ENCODE data around the gene IL1RAPL1. TPM values are rescaled to one million over a fixed set of nuclear protein-coding genes. Genes with fewer than 3 reads are reported as not detected.
A peak's percentile ranks its signal among the peaks of the same experiment; 100 is the strongest.

The IL1RAPL1 gene
- total RNA-seq, 1 donor from 2014 or later = not detected

- TF ChIP-seq, protein P1, sequence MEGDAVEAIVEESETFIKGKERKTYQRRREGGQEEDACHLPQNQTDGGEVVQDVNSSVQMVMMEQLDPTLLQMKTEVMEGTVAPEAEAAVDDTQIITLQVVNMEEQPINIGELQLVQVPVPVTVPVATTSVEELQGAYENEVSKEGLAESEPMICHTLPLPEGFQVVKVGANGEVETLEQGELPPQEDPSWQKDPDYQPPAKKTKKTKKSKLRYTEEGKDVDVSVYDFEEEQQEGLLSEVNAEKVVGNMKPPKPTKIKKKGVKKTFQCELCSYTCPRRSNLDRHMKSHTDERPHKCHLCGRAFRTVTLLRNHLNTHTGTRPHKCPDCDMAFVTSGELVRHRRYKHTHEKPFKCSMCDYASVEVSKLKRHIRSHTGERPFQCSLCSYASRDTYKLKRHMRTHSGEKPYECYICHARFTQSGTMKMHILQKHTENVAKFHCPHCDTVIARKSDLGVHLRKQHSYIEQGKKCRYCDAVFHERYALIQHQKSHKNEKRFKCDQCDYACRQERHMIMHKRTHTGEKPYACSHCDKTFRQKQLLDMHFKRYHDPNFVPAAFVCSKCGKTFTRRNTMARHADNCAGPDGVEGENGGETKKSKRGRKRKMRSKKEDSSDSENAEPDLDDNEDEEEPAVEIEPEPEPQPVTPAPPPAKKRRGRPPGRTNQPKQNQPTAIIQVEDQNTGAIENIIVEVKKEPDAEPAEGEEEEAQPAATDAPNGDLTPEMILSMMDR (conservative IDR thresholded peaks at IDR 0.05; ENCODE audit: low read depth, low read length) = no peak
- no peak overlapping the region for H3K4me3 ChIP-seq (ENCODE audit: low read depth, low read length)
Observed at GRCh38 chrX:28613558-28613957, 26.3 kb downstream of the IL1RAPL1 start.

GRCh38 chrX:28625223-28625622 is 38.0 kb downstream of the IL1RAPL1 start:
- H3K4me3 ChIP-seq (ENCODE audit: low read depth, low read length) = no peak overlapping the region
- DNase-seq (ENCODE audit: low read depth) = no peak
- TF ChIP-seq, protein P1 (conservative IDR thresholded peaks at IDR 0.05; ENCODE audit: low read depth, low read length) = no peak

More at GRCh38 chrX:28613558-28613957, 26.3 kb downstream of the IL1RAPL1 start:
- no peak for DNase-seq (ENCODE audit: low read depth)

DNA sequence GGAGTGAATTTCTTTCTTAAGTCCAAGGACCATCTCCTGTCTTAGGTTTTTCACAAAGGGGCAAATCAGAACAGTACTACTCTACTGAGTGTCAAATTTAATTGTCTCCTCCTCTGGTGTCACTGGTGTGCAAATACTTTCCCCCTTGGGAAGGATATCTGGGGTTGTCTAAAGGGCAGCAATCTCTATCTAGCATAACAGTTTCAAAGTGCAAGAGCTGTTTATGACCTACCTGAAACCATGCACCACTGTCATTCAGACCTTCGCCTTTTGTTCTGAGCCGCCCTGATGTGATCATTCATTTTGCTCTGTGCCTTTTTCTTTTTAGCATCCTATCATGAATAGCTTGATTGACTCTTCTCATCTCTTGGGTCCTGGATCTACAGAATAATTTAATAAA is 39.3 kb downstream of the IL1RAPL1 start:
- TF ChIP-seq, protein P1 (conservative IDR thresholded peaks at IDR 0.05; ENCODE audit: low read depth, low read length) = no peak
- no peak for DNase-seq (ENCODE audit: low read depth)
- H3K4me3 ChIP-seq (ENCODE audit: low read depth, low read length) = no peak overlapping the region

- no peak overlapping the region for H3K4me3 ChIP-seq (ENCODE audit: low read depth, low read length)
- TF ChIP-seq, protein P1 (conservative IDR thresholded peaks at IDR 0.05; ENCODE audit: low read depth, low read length) = no peak
- peak; percentile 13 for DNase-seq (ENCODE audit: low read depth)
Observed at GRCh38 chrX:28628120-28628519, 40.9 kb downstream of the IL1RAPL1 start.

GRCh38 chrX:28638775-28639174 is 51.5 kb downstream of the IL1RAPL1 start:
- no peak for DNase-seq (ENCODE audit: low read depth)
- no peak overlapping the region for H3K4me3 ChIP-seq (ENCODE audit: low read depth, low read length)
- TF ChIP-seq, protein P1 (conservative IDR thresholded peaks at IDR 0.05; ENCODE audit: low read depth, low read length) = no peak

GRCh38 chrX:28639451-28639850 is 52.2 kb downstream of the IL1RAPL1 start:
- TF ChIP-seq, protein P1 (conservative IDR thresholded peaks at IDR 0.05; ENCODE audit: low read depth, low read length) = no peak
- DNase-seq (ENCODE audit: low read depth) = peak; percentile 10
- H3K4me3 ChIP-seq (ENCODE audit: low read depth, low read length) = no peak overlapping the region

DNA sequence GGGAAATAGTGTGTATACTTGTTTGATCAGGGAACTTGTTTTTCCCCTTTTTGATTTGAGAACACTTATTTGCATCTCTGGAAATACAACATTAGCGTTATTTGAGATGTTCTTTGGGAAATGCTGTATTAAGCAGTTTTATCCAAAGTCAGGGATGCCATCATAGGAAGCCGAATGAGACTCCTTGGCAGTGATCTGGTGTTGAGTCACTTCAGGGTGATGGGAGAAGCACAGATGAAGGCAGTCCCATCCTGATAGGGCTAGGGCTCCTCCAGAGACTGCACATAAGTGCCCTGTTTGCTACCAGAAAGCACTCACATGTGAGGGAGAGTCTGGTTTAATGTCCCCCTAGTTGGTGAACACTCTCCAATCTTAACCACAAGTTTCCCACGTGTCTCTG is 62.3 kb downstream of the IL1RAPL1 start:
- TF ChIP-seq, protein P1 (conservative IDR thresholded peaks at IDR 0.05; ENCODE audit: low read depth, low read length) = no peak
- H3K4me3 ChIP-seq (ENCODE audit: low read depth, low read length) = no peak overlapping the region
- no peak for DNase-seq (ENCODE audit: low read depth)

Measured in epithelial cell of proximal tubule (primary cell).